Lower leg skin (tissue), 3 donors: ENCODE data around the gene GPNMB.

Source experiments
- CTCF ChIP-seq, 3 donors: fragments of 450-650 bp; IDR thresholded peaks; one replicate each; pipeline ENCODE4 v1.5.1; 2016; ENCODE audit warnings: antibody characterized with exemption in 3 of 3, mild to moderate bottlenecking in 3 of 3, moderate library complexity in 2 of 3
- POLR2A ChIP-seq, 2 donors: fragments of 450-650 bp; IDR thresholded peaks; one replicate each; pipeline ENCODE4 v1.6.1; 2016 to 2017; ENCODE audit warnings: antibody characterized with exemption in 2 of 2, mild to moderate bottlenecking in 1 of 2, moderate library complexity in 1 of 2

- no peak for TF ChIP-seq CTCF (IDR thresholded peaks at IDR 0.05)
- TF ChIP-seq POLR2A (IDR thresholded peaks at IDR 0.05) = no peak
Observed at GRCh38 chr7:23232966-23233365, 13.6 kb upstream of the GPNMB start.
